Fibroblast of mammary gland (primary cell): ENCODE data around the gene HOXC6.

Source experiments
- DNase-seq: peaks from one replicate; pipeline ENCODE4 v3.0.0-alpha.2; 2010; ENCODE audit warnings: low read depth
- H3K4me3 ChIP-seq: 2 replicates; pipeline ENCODE4 v1.5.1; 2011; ENCODE audit warnings: low read depth, mild to moderate bottlenecking, low read length, moderate library complexity; ENCODE audit not compliant: control insufficient read depth
- CTCF ChIP-seq: conservative IDR thresholded peaks from 2 replicates; pipeline ENCODE4 v1.5.1; 2011; ENCODE audit warnings: low read depth, low read length, inconsistent platforms; ENCODE audit not compliant: control insufficient read depth, insufficient read depth

Gene HOXC6

GRCh38 chr12:54036620-54037359, 8.6 kb downstream of the HOXC6 start:
- DNase-seq, result peak; percentile 76
- peak; percentile 40 for TF ChIP-seq CTCF
- no peak overlapping the region for H3K4me3 ChIP-seq

GRCh38 chr12:54037360-54038283, 9.4 kb downstream of the HOXC6 start:
- no peak for DNase-seq
- H3K4me3 ChIP-seq, result no peak overlapping the region
- no peak for TF ChIP-seq CTCF

GRCh38 chr12:54038284-54038870, 10.1 kb downstream of the HOXC6 start:
- no peak for DNase-seq
- H3K4me3 ChIP-seq, result no peak overlapping the region

GRCh38 chr12:54038871-54039414, 10.7 kb downstream of the HOXC6 start:
- no peak for TF ChIP-seq CTCF
- peak; percentile 82 for DNase-seq

More at GRCh38 chr12:54038284-54038870, 10.1 kb downstream of the HOXC6 start:
- TF ChIP-seq CTCF, result no peak

GRCh38 chr12:54039417-54040147, 11.3 kb downstream of the HOXC6 start:
- H3K4me3 ChIP-seq, result peak overlapping the region; percentile 17
- DNase-seq, result peak; percentile 84
- no peak for TF ChIP-seq CTCF

More at GRCh38 chr12:54038871-54039414, 10.7 kb downstream of the HOXC6 start:
- peak overlapping the region; percentile 9 for H3K4me3 ChIP-seq

- peak overlapping the region; percentile 1 for H3K4me3 ChIP-seq
- no peak for TF ChIP-seq CTCF
- peak; percentile 73 for DNase-seq
Measured at GRCh38 chr12:54040148-54040494, 11.9 kb downstream of the HOXC6 start.
